Activated T-helper 17 cell treated with anti-CD3 and anti-CD28 coated beads, Interleukin-2, amount 50 U/mL, for 72 hours (primary cell): ENCODE measurements around the gene KNTC1. TPM values are rescaled to one million over a fixed set of nuclear protein-coding genes. Genes with fewer than 3 reads are reported as not detected.
A peak's percentile ranks its signal among the peaks of the same experiment; 100 is the strongest.
"Not testable (repeated sequence)": the region's sequence is repeated elsewhere in the genome, so short reads cannot be mapped to it uniquely, and the experiment has no call there.

Experiments used
- ATAC-seq: fragments of 150-1000 bp; cut with Tn5 transposase; replicated peaks from 2 replicates; pipeline ENCODE4 v1.10.0; 2021; ENCODE audit warnings: mild to moderate bottlenecking, moderate library complexity
- H3K27ac Mint-ChIP-seq: one replicate; pipeline ENCODE4 v1.8.0; 2022; ENCODE audit warnings: mixed read lengths
- H3K27me3 Mint-ChIP-seq: one replicate; pipeline ENCODE4 v1.8.0; 2022; ENCODE audit warnings: mixed read lengths
- H3K36me3 Mint-ChIP-seq: one replicate; pipeline ENCODE4 v1.8.0; 2022; ENCODE audit warnings: low read depth, mild to moderate bottlenecking, mixed read lengths
- H3K4me1 Mint-ChIP-seq: one replicate; pipeline ENCODE4 v1.8.0; 2022; ENCODE audit warnings: mixed read lengths
- H3K4me3 Mint-ChIP-seq: one replicate; pipeline ENCODE4 v1.8.0; 2022; ENCODE audit warnings: mild to moderate bottlenecking, mixed read lengths
- H3K9me3 Mint-ChIP-seq: one replicate; pipeline ENCODE4 v1.8.0; 2022; ENCODE audit warnings: mixed read lengths
- total RNA-seq, 2 donors: library from RNA; stranded (reverse); gene quantifications; one replicate each; pipeline ENCODE4 v1.2.3, GENCODE V29; 2022

Gene KNTC1
- 100 to 1,000 TPM; 128 to 148 TPM for total RNA-seq

GRCh38 chr12:122526683-122527477, at the start of gene KNTC1, which contains the start of gene RSRC2:
Gene KNTC1 (plus strand): TSS chr12:122527249. CDS start chr12:122530064, 2,815 bp downstream.
Gene RSRC2 (minus strand): TSS chr12:122526936. CDS start chr12:122526853, 83 bp downstream.
- no peak within 1 kb of the TSS for H3K4me3 Mint-ChIP-seq
- ATAC-seq: peak; percentile 92
- peaks cover 11% of the 10 kb centered on the region for H3K4me1 Mint-ChIP-seq
- H3K9me3 Mint-ChIP-seq: no peaks in the 10 kb centered on the region
- no peak within 1 kb of the TSS for H3K27ac Mint-ChIP-seq
- no peaks in the 10 kb centered on the region for H3K36me3 Mint-ChIP-seq
- no peaks in the 10 kb centered on the region for H3K27me3 Mint-ChIP-seq

DNA sequence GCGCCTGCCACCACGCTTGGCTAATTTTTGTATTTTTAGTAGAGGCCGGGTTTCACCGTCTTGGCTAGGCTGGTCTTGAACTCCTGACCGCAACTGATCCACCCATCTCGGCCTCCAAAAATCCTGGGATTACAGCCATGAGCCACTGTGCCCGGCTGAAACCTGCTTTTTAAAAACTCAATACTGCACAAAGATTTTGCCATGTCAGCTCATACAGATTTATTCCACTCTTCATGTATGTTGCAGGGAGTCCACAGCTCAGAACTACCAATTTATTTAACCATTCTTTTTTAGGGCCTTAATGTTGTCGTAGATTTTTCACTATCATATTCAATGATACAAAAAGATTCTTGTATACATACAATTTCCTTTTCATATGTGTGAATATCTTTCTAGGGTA, 46.3 kb upstream of the KNTC1 start:
- H3K27me3 Mint-ChIP-seq: no peaks in the 10 kb centered on the region
- no peaks in the 10 kb centered on the region for H3K9me3 Mint-ChIP-seq
- ATAC-seq: no peak
- peaks cover 3% of the 10 kb centered on the region for H3K4me1 Mint-ChIP-seq
- no peak overlapping the region for H3K4me3 Mint-ChIP-seq
- no peak overlapping the region for H3K27ac Mint-ChIP-seq
- H3K36me3 Mint-ChIP-seq: peaks cover 96% of the 10 kb centered on the region

- no peaks in the 10 kb centered on the region for H3K27me3 Mint-ChIP-seq
- no peak for ATAC-seq
- H3K4me1 Mint-ChIP-seq: no peaks in the 10 kb centered on the region
- no peak overlapping the region for H3K27ac Mint-ChIP-seq
- no peaks in the 10 kb centered on the region for H3K9me3 Mint-ChIP-seq
- peaks cover 96% of the 10 kb centered on the region for H3K36me3 Mint-ChIP-seq
- no peak overlapping the region for H3K4me3 Mint-ChIP-seq
Observed at GRCh38 chr12:122481861-122482260, 45.2 kb upstream of the KNTC1 start.

GRCh38 chr12:122483969-122484368, 43.1 kb upstream of the KNTC1 start:
- Mint-ChIP-seq H3K27ac (no peak overlapping the region), H3K36me3 (peaks cover 96% of the 10 kb centered on the region), H3K4me1 (no peaks in the 10 kb centered on the region), H3K4me3 (no peak overlapping the region), H3K27me3 (no peaks in the 10 kb centered on the region), H3K9me3 (no peaks in the 10 kb centered on the region)
- no peak for ATAC-seq

DNA sequence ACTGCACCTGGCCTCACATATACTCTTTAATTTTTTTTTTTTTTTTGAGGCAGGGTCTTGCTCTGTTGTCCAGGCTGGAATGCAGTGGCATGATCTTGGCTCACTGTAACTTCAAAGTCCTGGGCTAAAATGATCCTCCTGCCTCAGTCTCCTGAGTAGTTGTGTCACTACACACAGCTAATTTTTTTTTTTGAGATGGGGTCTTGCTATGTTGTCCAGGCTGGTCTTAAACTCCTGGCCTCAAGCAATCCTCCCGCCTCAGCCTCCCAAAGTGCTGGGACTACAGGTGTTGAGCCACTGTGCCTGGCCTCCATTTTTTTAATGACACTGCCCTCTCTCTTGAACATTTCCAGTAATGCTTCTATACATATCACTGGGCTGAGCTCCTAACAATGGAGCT, 42.7 kb upstream of the KNTC1 start:
- not testable (repeated sequence) for H3K27ac Mint-ChIP-seq, H3K4me3 Mint-ChIP-seq, ATAC-seq, H3K27me3 Mint-ChIP-seq, H3K4me1 Mint-ChIP-seq, H3K9me3 Mint-ChIP-seq
- peaks cover 96% of the 10 kb centered on the region for H3K36me3 Mint-ChIP-seq

GRCh38 chr12:122486360-122486759, 40.7 kb upstream of the KNTC1 start:
- not testable (repeated sequence) for H3K4me1 Mint-ChIP-seq, H3K4me3 Mint-ChIP-seq, ATAC-seq, H3K9me3 Mint-ChIP-seq, H3K27me3 Mint-ChIP-seq
- Mint-ChIP-seq H3K27ac (peak overlapping the region; percentile 21), H3K36me3 (peaks cover 96% of the 10 kb centered on the region)

DNA sequence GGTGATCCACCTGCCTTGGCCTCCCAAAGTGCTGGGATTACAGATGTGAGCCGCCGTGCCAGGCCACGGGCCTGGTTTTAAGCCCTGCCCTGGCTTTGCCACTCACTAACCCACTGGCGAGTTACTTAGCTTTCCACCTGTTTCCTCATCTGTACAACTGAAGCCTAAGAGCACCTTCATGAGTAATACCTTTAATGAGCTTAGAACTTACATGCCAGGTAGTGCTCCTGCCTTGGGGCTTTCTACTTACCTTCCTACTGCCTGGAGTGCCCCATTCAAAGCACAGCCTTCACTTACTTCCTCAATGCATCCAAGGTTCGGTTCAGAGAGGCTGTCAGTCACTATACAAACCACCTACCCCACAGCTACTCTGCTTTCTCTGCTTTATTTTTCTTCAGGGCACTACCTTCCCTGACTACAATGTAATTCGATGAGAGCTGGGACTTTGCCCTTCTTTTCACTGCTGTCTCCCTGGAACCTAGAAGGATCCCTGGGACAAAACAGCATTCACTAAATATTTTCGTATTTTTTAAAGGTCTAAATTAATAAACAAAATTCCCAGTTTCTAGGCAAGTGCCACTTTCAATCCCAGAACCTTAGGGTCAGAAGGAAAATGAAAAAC, 40.1 kb upstream of the KNTC1 start:
- H3K9me3 Mint-ChIP-seq: no peaks in the 10 kb centered on the region
- H3K4me3 Mint-ChIP-seq: no peak overlapping the region
- H3K27ac Mint-ChIP-seq: peak overlapping the region; percentile 21
- H3K4me1 Mint-ChIP-seq: no peaks in the 10 kb centered on the region
- no peak for ATAC-seq
- H3K27me3 Mint-ChIP-seq: no peaks in the 10 kb centered on the region
- H3K36me3 Mint-ChIP-seq: peaks cover 96% of the 10 kb centered on the region

DNA sequence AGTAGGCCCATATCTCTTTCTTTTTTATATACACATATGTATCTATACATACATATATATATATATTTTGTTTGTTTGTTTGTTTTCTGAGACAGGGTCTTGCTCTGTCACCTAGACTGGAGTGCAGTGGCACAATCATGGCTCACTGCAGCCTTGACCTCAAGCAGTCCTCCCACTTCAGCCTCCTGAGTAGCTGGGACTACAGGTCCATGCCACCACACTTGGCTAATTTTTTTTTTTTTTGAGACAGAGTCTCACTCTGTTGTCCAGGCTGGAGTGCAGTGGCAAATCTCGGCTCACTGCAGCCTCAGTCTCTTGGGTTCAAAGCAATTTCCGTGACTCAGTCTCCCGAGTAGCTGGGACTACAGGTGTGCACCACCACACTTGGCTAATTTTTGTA, 39.2 kb upstream of the KNTC1 start:
- H3K9me3 Mint-ChIP-seq, H3K27me3 Mint-ChIP-seq, H3K27ac Mint-ChIP-seq, H3K4me3 Mint-ChIP-seq, H3K4me1 Mint-ChIP-seq, ATAC-seq: not testable (repeated sequence)
- peaks cover 100% of the 10 kb centered on the region for H3K36me3 Mint-ChIP-seq

GRCh38 chr12:122489038-122489437, 38.0 kb upstream of the KNTC1 start:
- Mint-ChIP-seq H3K27ac (no peak overlapping the region), H3K4me1 (no peaks in the 10 kb centered on the region), H3K27me3 (no peaks in the 10 kb centered on the region), H3K9me3 (no peaks in the 10 kb centered on the region), H3K4me3 (no peak overlapping the region), H3K36me3 (peaks cover 91% of the 10 kb centered on the region)
- ATAC-seq: no peak

DNA sequence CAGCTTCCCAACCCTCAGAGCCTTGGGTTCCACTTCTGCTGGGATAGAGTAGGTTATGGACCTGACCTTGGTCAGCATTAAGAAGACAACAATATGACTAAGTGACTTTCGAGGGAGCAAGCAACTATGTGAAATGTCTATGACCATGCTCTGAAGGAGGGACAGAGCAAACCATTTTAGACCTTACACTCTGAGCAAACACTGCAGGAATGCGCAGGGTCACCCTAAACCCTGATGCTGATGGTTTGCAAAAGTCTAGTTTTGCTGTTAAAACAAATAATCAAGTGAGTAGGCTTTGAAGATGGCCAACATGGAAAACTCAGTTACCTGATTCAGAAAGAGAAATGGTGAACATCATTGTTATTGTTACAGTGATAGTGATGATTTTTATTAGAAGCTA, 35.1 kb upstream of the KNTC1 start:
- Mint-ChIP-seq H3K4me1 (peaks cover 4% of the 10 kb centered on the region), H3K9me3 (no peaks in the 10 kb centered on the region), H3K27ac (no peak overlapping the region), H3K36me3 (peaks cover 87% of the 10 kb centered on the region), H3K4me3 (no peak overlapping the region), H3K27me3 (no peaks in the 10 kb centered on the region)
- ATAC-seq: no peak

DNA sequence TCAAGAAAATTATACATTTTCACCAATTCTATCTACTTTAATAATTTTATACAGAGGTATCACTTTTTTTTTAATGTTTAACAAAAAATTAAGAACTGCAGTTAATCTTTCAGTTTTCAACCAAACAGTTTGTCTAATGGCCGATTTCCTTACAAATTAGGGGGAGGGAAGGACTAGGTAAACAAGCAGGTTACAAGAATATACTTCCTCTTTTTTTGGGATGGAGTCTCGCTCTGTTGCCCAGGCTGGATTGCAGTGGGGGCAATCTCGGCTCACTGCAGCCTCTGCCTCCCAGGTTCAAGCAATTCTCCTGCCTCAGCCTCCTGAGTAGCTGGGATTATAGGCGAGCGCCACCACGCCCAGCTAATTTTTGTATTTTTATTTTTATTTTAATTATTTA, 33.8 kb upstream of the KNTC1 start:
- not testable (repeated sequence) for H3K9me3 Mint-ChIP-seq, H3K4me1 Mint-ChIP-seq, H3K27me3 Mint-ChIP-seq, H3K4me3 Mint-ChIP-seq, ATAC-seq, H3K27ac Mint-ChIP-seq
- H3K36me3 Mint-ChIP-seq: peaks cover 82% of the 10 kb centered on the region

GRCh38 chr12:122495258-122495657, 31.8 kb upstream of the KNTC1 start:
- no peak overlapping the region for H3K4me3 Mint-ChIP-seq
- H3K36me3 Mint-ChIP-seq: peaks cover 79% of the 10 kb centered on the region
- no peak for ATAC-seq
- no peaks in the 10 kb centered on the region for H3K27me3 Mint-ChIP-seq
- no peak overlapping the region for H3K27ac Mint-ChIP-seq
- no peaks in the 10 kb centered on the region for H3K9me3 Mint-ChIP-seq
- peaks cover 4% of the 10 kb centered on the region for H3K4me1 Mint-ChIP-seq

DNA sequence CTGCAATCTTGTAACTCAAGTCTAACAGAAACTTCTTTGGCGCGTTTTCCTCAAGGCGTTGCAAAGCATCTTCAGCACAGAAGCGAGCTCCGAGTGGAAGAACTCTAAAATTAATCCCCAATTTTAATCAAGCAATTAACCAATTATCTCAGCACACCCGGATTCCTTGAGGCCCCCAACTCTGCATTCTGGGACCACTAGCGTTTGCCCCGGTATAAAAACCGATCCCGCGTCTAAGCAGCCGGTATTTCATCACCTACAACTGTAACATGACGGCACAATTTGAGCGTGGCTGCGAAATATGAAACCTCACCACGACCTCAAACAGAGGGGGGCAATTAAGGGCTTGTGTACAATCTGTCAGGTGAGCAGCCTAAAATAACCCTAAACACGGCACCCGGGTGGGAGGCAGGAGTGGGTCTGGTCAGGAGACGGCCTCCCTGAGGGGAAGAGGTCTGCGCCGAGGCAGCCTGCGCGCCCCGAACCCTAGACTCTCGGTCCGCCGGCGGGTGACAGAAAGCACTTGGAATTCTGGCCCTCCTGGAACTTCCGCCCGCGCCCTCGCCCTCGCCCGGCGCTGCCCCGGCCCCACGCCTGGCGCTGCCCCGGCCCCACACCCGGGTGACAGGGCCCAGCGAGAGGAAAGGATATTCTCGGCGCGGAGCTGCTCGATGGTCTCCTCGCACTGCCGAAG, 26.9 kb upstream of the KNTC1 start:
- H3K9me3 Mint-ChIP-seq: no peaks in the 10 kb centered on the region
- no peaks in the 10 kb centered on the region for H3K27me3 Mint-ChIP-seq
- peak overlapping the region; percentile 98 for H3K4me3 Mint-ChIP-seq
- H3K36me3 Mint-ChIP-seq: peaks cover 72% of the 10 kb centered on the region
- H3K27ac Mint-ChIP-seq: peak overlapping the region; percentile 84
- ATAC-seq: peak; percentile 22
- H3K4me1 Mint-ChIP-seq: peaks cover 9% of the 10 kb centered on the region

GRCh38 chr12:122500685-122501488, 26.2 kb upstream of the KNTC1 start, which contains the start of gene ZCCHC8:
Gene ZCCHC8 (minus strand): TSS chr12:122500932. CDS start chr12:122500840, 92 bp downstream.
- H3K9me3 Mint-ChIP-seq: no peaks in the 10 kb centered on the region
- ATAC-seq: peak; percentile 96
- peaks cover 9% of the 10 kb centered on the region for H3K4me1 Mint-ChIP-seq
- H3K4me3 Mint-ChIP-seq: peak within 1 kb of the TSS; percentile 98
- no peaks in the 10 kb centered on the region for H3K27me3 Mint-ChIP-seq
- H3K36me3 Mint-ChIP-seq: peaks cover 65% of the 10 kb centered on the region
- peak within 1 kb of the TSS; percentile 84 for H3K27ac Mint-ChIP-seq
